NCI-H748 treated with DMSO at 0.1 percent for 48 hours (cell line): ENCODE data around the gene ROGDI.
A peak's percentile ranks its signal among the peaks of the same experiment; 100 is the strongest.

Experiments used
- DNase-seq: peaks from one replicate; lab custom pipeline; 2025; lab: John Stamatoyannopoulos, UW

Gene ROGDI, protein sequence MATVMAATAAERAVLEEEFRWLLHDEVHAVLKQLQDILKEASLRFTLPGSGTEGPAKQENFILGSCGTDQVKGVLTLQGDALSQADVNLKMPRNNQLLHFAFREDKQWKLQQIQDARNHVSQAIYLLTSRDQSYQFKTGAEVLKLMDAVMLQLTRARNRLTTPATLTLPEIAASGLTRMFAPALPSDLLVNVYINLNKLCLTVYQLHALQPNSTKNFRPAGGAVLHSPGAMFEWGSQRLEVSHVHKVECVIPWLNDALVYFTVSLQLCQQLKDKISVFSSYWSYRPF

DNA sequence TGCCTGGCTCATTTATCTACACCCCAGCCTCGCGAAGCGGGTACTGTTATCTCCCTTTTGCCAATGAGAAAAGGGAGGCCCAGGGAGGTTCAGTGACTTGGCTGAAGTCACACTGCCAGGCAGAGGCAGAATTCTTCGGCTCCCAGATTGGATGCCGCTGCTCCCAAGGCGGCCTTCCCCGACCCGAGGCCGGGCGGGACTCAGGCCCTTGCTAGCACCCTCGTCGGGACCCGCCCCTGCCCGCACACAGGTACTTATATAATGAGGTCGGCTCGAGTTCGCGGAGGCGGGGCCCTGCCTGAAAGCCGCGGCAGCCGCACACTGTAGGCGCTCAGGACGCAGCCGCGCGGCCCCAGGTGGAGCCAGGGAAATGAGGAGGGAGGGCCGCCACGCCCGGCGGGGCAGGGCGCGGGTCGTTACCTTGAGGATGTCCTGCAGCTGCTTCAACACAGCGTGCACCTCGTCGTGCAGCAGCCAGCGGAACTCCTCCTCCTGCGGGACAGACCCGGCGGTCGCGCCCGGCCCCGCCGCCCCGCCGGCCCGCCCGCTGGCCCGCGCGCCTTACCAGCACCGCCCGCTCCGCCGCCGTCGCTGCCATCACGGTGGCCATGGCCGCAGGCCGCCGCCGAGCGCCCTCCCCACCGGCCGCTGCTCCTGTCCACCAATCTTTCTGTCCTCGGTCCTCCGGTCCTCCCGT lies at the start of gene ROGDI:
TSS of gene ROGDI (minus strand) at position 672 of the 697 bp plus-strand sequence. CDS start at position 610, 62 bp downstream.
- peak; percentile 54 for DNase-seq

DNA sequence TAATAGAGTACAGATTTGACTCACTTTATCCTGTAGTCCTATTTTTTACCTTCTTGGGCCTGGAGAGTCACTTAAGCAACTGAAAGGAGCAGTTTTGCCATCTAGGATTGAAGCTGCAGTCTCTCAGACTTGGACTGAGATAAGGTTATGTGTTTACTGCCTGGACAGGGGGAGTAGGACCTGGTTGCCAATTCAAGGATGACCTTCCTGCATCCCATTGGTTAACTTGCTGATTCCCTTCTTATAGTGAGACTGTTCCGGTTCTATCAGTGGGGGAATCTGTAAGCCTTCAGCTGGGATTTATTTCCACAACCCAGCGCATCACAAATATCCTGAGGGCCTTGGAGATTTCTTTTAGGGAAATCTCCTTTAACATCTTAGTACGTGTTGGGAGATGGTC lies 47.8 kb upstream of the ROGDI start:
- no peak for DNase-seq

DNA sequence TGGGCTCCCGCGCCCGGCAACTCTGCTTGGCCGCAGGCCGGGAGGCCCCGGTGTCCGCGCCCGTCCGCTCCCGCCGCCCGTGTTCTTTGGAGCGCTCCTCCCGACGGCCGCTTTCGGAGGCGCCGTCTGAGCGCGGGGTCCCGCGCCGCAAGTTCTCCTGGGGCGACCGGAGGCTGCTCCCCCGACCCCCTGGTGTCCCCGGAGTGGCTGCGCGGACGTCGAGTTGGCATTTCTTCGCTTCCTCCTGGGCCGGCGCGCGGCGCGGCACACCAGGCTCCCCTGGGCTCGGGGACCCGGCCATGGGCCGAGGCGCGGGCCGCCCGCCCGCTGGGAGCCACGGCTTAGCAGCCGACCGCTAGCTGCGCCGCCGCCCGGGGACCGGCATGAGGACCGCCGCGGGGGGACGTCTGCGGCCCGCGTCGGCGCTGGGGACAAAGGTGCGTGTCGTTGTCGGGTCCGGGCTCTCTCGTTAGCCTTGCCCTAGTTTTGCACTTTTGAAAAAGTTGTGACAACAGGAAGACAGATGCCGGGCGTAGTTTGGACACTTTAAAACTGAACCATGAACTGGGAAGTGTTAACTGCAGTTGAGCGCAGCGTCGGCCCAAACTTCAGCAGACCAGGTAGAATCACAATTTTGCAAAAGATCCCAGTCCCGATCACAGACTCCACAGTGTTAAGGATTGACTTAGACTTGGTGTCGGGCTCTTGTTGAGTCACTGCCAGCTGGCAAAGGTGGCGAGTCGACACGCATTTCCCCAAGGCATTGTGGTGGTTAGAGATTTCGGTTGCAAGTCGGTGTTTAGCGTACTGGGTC lies 45.5 kb upstream of the ROGDI start:
- no peak for DNase-seq

DNA sequence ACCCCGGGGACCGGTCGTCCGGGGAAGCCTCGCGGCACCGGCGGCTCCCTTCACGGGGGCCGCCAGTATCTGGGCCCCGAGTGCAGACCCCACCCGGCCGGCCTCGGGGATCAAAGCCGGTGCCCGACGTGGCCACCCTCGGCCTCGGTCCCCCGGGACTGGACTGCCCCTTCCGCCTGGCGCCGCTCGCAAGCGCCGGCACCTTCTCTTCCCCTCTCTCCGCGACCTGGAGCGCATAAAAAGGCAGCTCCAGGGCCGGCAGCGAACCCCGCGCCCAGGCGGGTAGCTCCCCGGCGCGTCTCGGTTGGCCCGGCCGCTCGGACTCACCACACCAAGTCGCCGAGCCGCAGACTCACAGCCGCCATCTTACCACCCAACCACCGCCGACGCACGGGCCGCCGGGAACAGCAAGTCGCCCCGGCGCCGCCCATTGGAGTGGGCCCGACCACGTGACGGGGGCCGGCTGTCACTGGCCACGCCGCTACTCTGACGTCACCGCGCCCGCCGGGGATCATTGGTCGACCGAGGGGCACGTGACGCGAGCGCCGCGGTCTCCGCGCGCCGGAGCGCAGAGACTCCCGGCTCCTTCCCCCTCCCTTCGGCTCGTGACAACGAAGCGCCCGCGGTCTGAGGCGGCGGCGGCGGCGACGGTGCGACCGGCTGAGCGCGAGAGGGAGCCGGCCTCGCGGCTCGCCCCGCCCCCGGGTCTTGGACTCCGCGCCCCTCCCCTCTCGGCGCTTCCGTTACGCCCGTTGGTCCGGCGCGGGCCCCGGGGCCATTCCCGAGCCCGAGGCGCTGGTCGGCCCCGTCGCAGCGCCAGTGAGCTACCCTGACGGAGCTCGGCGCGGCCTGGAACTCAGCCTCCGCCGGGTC lies 44.7 kb upstream of the ROGDI start, which contains the start of the genes GLYR1 and UBN1:
TSS of gene GLYR1 (minus strand) at position 388 of the 873 bp plus-strand sequence. CDS start at position 365, 23 bp downstream.
TSS of gene UBN1 (plus strand) at position 581 of the 873 bp plus-strand sequence. CDS start 5,437 bp downstream, outside the sequence.
- peak; percentile 73 for DNase-seq

DNA sequence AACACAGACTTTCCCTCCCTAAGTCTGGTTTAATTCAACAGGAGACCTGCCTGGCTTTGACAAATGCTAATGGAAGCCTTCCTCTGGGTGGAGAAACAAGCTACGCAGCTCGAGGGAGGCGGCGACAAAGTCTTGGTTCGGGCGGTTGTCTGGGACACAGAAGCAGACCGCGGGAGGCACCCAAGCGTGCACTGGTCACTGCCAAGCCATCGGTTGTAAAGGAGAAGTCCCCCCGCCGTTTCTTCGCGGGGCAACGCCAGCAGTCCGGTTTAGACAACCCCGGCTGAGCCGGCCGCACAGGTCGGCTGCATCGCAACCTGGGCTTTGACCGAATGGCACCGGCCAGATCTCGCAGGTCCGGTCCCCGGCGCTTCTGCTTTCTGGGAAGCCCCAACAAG lies 44.1 kb upstream of the ROGDI start:
- DNase-seq = no peak

DNA sequence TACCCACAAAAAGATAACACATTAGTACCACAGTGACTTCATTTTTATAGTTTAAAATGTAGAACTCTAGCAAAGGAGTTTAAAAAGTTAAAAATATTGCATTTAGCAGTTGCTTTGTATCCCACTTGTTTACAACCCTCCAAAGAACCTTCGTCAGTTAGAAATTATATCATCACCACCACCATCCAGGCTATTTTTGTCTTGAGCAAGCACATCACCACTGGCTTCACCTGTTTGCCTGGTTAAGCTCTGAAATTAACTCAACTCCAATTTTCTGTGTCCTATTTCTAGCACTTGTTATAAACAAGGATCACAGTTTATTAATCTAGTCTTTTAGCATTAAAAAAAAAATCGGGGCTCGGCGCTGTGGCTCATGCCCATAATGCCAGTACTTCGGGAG lies 38.6 kb upstream of the ROGDI start:
- no peak for DNase-seq

DNA sequence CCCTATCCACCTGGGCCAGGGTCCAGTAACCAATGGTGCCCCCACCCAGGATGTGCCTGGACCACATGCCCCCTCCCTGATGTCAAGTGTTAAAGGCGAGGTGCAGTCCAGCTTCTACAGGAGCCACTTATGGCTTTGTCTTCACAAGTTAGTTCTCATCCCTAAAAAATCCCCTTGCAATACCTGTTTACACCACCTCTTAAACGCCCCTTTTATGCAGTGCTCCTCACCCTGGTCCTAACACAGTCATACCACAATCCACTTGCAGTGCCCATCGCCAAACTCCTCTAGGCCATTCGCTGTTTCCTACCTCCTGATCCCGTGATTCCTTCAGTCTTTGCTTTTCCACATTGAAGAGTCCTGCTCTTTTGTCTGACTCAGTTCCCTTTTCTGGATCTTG lies 37.5 kb upstream of the ROGDI start:
- no peak for DNase-seq

DNA sequence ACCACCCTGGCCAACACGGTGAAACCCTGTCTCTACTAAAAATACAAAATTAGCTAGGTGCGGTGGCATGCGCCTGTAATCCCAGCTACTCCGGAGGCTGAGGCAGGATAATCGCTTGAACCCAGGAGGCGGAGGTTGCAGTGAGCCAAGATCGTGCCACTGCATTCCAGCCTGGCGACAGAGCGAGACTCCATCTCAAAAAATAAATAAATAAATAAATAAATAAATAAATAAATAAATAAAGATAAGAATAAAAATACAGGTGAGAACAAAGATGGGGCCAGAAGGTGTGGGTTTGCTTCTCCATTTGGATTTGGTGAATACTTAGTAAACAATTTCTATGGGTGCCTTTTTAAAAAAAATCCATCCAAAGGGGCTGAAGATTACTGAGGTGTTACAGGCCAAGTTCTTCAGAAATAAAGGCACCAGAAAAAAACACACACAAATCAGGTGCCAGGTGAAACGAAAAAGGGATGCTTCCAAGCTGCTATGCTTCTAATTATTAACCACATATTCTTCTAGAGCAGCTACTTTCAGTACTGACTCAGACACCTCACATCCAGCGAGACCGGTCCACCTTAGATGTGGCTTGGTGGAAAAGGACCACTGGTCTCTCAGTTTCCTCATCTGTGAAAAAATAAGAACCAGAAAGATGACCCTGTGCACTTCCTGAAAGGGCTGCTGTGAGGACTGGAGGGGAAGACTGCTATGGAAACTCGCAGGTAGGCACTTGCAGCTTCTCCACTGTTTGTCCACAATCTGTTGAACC lies 35.5 kb upstream of the ROGDI start:
- no peak for DNase-seq

DNA sequence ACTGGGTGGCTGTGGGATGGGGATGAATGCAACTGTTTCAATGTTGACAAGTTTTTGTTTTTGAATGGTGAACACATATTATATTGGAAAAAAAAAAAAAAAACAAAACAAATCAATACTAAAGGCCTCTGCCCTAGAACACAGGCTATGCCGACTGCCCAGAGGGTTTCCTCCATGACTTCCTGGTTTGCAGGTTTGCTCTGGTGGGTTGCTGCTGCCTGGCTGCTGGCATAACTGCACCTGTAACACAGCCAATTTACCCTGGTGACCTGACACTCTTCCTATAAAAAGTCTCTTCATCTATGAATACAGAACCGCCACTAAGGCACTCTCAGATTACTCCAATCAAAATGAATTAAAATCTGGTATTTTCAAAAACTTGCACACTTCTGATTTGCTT lies 34.3 kb upstream of the ROGDI start:
- DNase-seq = no peak

DNA sequence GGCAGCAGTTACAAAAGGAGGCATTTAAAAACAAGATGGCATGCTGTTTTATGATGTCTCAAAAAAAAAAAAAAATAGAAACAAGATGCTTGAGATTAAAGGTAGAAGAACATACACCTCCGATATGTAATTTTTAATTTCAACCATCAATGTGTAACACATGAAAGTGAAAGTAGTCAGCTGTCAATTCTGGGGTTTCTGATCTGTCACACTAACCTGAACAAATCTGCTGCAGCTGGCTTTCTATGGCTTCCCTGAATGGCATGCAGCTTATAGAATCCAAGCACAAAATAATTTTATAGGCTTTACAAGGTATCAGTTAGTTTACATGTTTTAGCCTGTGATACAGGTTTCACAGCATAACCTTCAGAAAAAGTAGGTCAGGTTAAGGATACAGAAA lies 31.2 kb upstream of the ROGDI start:
- no peak for DNase-seq

DNA sequence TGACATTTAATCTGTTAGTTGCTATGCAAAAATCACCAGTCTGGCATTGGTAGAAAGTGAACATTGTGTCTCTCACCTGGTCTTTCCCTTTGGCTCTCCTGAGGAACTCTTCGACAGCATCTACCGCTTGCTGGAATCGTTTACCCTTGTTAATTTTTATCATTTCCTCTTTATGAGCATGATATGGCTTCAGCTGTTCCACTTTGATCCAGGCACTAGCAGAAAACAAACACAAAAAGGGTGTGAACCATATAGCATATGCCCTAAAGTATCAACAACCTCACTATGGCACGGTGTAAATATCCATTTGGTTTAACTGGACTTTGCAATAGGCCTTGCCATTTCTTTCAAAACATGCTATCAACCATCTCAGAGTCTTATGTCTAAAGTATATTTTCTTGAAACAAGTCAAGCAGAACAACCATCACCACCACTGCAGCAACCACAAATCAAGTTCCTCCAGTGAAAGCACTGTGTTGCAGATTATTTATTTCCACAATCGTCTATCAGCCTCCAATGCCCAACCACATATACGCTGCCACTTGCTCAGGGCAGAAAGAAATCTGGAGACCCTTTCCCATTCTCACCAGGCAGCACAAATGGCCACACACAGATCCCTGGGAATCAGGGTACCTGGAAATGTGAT lies 30.4 kb upstream of the ROGDI start:
- no peak for DNase-seq

DNA sequence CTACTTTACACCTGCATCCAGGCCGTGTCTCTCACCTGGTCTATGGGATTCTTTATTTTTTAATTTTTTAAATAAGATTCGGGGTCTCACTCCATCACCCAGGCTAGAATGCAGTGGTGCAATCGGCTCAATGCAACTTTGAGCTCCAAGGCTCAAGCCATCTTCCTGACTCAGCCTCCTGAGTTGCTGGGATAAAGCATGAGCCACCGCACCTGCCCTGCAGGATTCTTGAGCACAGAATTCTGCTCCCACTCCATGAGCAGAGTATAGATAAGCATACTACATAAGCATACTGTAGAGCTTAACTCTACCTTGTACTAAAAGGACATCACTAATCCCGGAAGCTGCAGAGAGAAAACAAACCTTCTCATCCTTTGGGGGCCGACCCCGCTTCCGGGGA lies 29.2 kb upstream of the ROGDI start:
- no peak for DNase-seq

DNA sequence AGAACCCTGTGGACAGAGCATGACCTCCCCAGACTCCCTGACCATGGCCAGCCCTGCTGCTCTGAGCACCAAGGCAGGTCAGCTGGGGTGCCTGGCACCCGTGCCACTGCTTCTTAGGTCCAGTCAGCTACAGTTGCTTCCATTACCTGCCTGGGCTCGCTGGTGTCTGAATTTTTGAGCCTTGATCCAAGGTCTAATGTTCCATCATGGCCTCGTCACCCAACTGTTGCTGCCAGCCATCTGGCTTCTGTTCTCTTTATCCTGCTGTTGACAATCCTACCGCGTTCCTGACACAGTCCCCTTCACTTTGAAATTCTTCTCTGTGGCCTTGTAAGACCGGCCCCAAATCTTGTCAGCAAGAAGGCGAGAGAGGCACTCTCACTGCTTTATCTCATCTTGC lies 28.0 kb upstream of the ROGDI start:
- no peak for DNase-seq

DNA sequence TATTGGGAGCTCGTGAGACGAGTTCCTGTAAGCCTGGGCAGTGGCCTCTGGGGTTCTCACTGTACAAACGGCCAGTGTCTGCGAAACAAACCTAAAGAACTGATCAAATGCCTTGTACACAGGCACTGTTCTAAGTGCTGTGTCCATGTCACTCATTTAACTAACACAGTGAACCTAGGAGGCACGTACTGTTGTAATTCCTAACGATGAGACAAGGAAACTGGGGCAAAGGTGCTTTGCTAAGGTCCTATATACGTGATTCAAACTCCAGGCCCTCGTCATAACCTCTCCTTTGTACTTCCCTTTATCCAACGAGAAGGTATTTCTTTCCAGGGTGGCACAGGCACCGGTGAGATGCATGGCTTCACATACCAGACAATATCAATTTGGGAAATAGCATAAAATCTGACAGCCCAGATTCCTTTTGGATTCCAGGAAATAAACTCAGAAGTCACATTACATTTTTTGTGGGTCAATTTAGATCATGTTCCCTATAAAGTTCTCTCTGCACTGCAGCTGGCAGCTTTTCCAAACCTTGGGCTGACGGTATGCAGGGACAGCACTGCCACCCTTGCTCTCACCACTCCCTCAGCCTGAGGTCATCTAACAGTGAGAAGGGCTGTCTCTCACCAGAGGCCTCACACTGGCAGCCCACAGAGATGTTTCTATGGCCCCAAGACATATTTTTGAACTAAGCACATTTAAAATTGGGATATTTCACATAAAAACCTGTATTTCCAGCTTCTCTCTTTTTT lies 26.3 kb upstream of the ROGDI start:
- no peak for DNase-seq

DNA sequence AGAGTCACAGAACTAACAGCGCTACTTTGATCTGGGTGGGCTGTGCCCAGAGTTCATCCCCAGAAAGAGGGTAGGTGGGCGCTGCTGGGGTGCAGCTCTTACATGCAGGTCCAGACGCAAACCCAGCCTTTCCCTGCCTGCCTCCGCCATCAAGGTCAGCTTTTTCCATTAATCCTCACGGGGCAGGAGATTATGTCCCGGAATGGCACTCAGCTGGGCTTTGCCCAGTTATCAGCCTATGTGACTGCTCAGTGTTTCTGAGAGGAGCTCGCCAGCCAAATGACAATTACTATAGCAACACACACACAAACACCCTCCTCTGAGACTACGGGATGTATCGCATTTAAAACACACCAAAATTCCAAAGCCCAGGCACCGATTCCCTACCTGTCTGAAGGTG lies 24.5 kb upstream of the ROGDI start:
- DNase-seq = no peak

DNA sequence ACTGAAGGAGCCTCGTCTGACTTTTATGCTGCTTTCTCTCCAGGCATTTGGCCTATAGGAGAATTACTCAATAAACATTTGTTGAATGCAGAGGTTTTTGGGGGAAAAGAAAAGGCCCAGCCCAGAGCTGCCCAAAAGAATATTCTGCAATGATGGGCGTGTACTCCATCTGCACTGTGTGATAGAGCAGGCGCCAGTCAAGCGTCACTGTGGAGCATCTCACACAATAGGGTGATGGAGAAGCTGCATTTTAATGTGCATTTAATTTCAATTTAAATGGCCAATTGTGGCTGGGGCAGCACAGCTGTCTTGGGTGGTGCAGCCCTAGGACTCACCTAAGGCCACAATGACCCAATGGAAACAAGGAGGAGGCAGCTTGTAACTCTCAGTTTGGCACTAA lies 24.1 kb upstream of the ROGDI start:
- DNase-seq = no peak

DNA sequence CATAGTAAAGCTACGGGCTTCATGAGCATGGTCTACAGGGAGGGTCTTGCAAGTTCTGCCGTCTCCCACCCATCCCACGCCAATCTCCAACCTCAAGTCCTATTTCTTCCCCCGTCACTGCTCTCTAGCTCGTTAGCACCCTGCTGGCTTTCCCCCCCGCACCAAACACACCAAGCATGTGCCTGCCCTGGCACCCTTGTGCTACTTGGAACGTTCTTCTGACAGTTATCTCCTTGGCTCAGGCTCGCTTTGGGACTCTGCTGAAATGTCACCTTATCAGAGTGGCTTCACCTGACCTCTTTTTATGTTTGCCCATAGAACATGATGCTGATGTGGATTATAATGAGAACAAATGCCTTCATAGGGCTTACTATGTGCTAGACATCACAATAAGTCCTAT lies 22.8 kb upstream of the ROGDI start:
- DNase-seq = no peak

DNA sequence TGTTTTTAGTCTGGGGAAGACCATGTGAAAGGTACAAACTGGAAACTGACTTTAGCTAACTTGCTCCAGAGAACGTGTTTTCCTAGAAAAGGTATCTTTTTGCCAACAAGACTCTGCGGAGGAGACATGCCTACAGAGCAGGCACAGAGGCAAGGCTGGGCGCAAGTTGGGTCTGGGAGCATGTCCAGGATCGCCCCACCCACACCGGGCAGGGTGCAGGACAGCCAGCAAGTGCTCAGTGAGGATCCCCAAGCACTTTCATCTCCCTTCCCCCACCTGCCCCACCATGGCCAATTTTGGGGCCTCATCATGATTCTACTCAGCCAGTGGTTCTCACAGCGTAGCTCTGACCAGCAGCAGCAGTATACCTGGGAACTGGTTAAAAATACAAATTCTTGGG lies 18.2 kb upstream of the ROGDI start:
- no peak for DNase-seq

DNA sequence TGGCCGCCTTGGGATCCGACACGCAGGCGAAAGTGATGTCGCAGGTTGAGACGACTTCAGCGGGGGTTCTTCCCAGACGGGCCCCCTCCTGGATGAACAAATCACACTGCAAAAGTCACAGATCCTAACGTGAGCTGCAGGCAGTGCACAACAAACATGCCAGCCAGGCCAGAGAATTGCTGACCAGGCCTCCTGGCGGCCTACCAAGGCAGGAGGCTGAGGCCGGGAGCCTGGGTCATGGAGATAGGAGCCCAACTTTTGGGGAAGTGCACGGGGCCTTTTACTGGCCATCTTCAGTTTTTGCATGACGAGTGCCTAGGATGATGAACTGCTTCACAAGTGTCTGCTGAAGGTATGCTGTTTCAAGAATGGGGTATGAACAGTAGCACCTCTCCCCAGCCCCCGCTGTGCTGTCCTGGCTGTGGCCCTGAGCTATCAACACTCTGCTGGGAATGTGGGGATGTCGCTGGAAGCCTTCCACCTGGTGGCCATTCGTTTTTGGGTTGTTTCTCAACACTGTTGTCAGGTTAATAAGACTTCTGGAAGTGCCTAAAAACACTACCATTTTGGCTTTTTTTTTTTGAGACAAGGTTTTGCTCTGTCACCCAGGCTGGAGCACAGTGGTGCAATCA lies 12.2 kb upstream of the ROGDI start:
- DNase-seq = no peak
